ENCODE results near the gene NCOA3.

DNA sequence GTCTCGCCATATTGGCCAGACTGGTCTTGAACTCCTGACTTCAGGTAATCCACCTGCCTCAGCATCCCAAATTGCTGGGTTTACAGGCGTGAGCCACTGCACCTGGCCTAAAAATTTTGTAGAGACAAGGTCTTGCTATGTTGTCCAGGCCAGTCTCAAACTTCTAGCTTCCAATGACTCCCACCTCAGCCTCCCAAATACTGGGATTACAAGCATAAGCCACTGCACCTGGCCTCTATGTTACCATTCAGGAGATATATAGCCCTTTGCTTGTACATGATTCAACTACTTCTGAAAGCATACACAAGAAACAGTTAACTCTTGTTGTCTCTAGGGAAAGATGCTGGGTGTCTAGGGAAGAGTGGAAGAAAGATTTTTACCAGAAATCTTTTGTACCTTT, 19.0 kb upstream of the NCOA3 start:
- TF ChIP-seq NFRKB (IDR thresholded peaks at IDR 0.05) (no peak), SUZ12 (IDR thresholded peaks at IDR 0.05) (no peak), FOXK2 (IDR thresholded peaks at IDR 0.05) (no peak), FOXM1 (IDR thresholded peaks at IDR 0.05; ENCODE audit: borderline replicate concordance) (no peak)
